ENCODE results near the gene POLR3H.
A peak's percentile ranks its signal among the peaks of the same experiment; 100 is the strongest.

Gene POLR3H

GRCh38 chr22:41530890-41531714 lies 13.2 kb downstream of the POLR3H start:
- no peak for DNase-seq (ENCODE audit: low read depth)
- no peak for TF ChIP-seq CTCF (IDR thresholded peaks at IDR 0.05; ENCODE audit: low read depth, low read length, missing control alignments)
- no peak overlapping the region for H3K4me3 ChIP-seq (ENCODE audit: low read depth, low read length)

- no peak for TF ChIP-seq CTCF (IDR thresholded peaks at IDR 0.05; ENCODE audit: low read depth, low read length, missing control alignments)
- DNase-seq (ENCODE audit: low read depth) = no peak
- H3K4me3 ChIP-seq (ENCODE audit: low read depth, low read length) = no peak overlapping the region
Observed at GRCh38 chr22:41528938-41529561, 15.2 kb downstream of the POLR3H start.

GRCh38 chr22:41528132-41528766 lies 16.0 kb downstream of the POLR3H start:
- DNase-seq (ENCODE audit: low read depth) = no peak
- no peak overlapping the region for H3K4me3 ChIP-seq (ENCODE audit: low read depth, low read length)
- TF ChIP-seq CTCF (IDR thresholded peaks at IDR 0.05; ENCODE audit: low read depth, low read length, missing control alignments) = no peak

GRCh38 chr22:41526830-41527799 lies 17.2 kb downstream of the POLR3H start:
- DNase-seq (ENCODE audit: low read depth) = no peak
- no peak overlapping the region for H3K4me3 ChIP-seq (ENCODE audit: low read depth, low read length)
- peak; percentile 92 for TF ChIP-seq CTCF (IDR thresholded peaks at IDR 0.05; ENCODE audit: low read depth, low read length, missing control alignments)

GRCh38 chr22:41526226-41526829 lies 17.9 kb downstream of the POLR3H start:
- no peak for TF ChIP-seq CTCF (IDR thresholded peaks at IDR 0.05; ENCODE audit: low read depth, low read length, missing control alignments)
- DNase-seq (ENCODE audit: low read depth) = no peak
- H3K4me3 ChIP-seq (ENCODE audit: low read depth, low read length) = no peak overlapping the region

All from GM12864 (cell line).